KOPT-K1 (cell line): ENCODE measurements around the gene WNT4.

ENCODE experiments used
- H3K27ac ChIP-seq: fragments of 200-600 bp; sonication (generic); 2 replicates; pipeline ENCODE4 v1.5.1; 2016; ENCODE audit warnings: antibody characterized with exemption, mild to moderate bottlenecking, low read depth, low read length; ENCODE audit not compliant: poor library complexity, severe bottlenecking
- H3K36me3 ChIP-seq: fragments of 200-600 bp; sonication (generic); 2 replicates; pipeline ENCODE4 v1.5.1; 2017; ENCODE audit warnings: antibody characterized with exemption, mild to moderate bottlenecking, low read length, moderate library complexity; ENCODE audit not compliant: insufficient read depth
- H3K9me3 ChIP-seq: fragments of 200-600 bp; sonication (generic); 2 replicates; pipeline ENCODE4 v1.5.1; 2017; ENCODE audit warnings: antibody characterized with exemption, low read length, mild to moderate bottlenecking; ENCODE audit not compliant: insufficient read depth, poor library complexity, severe bottlenecking

The WNT4 gene

GRCh38 chr1:22143065-22144033, at the start of gene WNT4:
TSS of gene WNT4 (minus strand) at chr1:22143097. CDS start at chr1:22142922, 175 bp downstream.
- Histone ChIP-seq H3K36me3 (no peaks in the 10 kb centered on the region), H3K9me3 (no peaks in the 10 kb centered on the region), H3K27ac (no peak within 1 kb of the TSS)

GRCh38 chr1:22190731-22191130, 47.8 kb upstream of the WNT4 start:
- Histone ChIP-seq H3K36me3 (no peaks in the 10 kb centered on the region), H3K27ac (no peak overlapping the region), H3K9me3 (no peaks in the 10 kb centered on the region)

- no peaks in the 10 kb centered on the region for H3K36me3 ChIP-seq
- H3K9me3 ChIP-seq = no peaks in the 10 kb centered on the region
- no peak overlapping the region for H3K27ac ChIP-seq
Measured at GRCh38 chr1:22190251-22190650, 47.4 kb upstream of the WNT4 start.

- Histone ChIP-seq H3K36me3 (no peaks in the 10 kb centered on the region), H3K27ac (no peak overlapping the region), H3K9me3 (no peaks in the 10 kb centered on the region)
Measured at GRCh38 chr1:22189619-22190018, 46.7 kb upstream of the WNT4 start.

GRCh38 chr1:22188914-22189313, 46.0 kb upstream of the WNT4 start:
- Histone ChIP-seq H3K27ac (no peak overlapping the region), H3K36me3 (no peaks in the 10 kb centered on the region), H3K9me3 (no peaks in the 10 kb centered on the region)

GRCh38 chr1:22188436-22188835, 45.5 kb upstream of the WNT4 start:
- no peak overlapping the region for H3K27ac ChIP-seq
- no peaks in the 10 kb centered on the region for H3K36me3 ChIP-seq
- no peaks in the 10 kb centered on the region for H3K9me3 ChIP-seq

- Histone ChIP-seq H3K9me3 (no peaks in the 10 kb centered on the region), H3K36me3 (no peaks in the 10 kb centered on the region), H3K27ac (no peak overlapping the region)
Measured at GRCh38 chr1:22186311-22186710, 43.4 kb upstream of the WNT4 start.

GRCh38 chr1:22184892-22185612, 42.2 kb upstream of the WNT4 start:
- Histone ChIP-seq H3K9me3 (no peaks in the 10 kb centered on the region), H3K27ac (no peak overlapping the region), H3K36me3 (no peaks in the 10 kb centered on the region)

GRCh38 chr1:22184454-22184853, 41.6 kb upstream of the WNT4 start:
- Histone ChIP-seq H3K27ac (no peak overlapping the region), H3K9me3 (no peaks in the 10 kb centered on the region), H3K36me3 (no peaks in the 10 kb centered on the region)

GRCh38 chr1:22182715-22183114, 39.8 kb upstream of the WNT4 start:
- no peaks in the 10 kb centered on the region for H3K36me3 ChIP-seq
- no peaks in the 10 kb centered on the region for H3K9me3 ChIP-seq
- no peak overlapping the region for H3K27ac ChIP-seq

- Histone ChIP-seq H3K36me3 (no peaks in the 10 kb centered on the region), H3K9me3 (no peaks in the 10 kb centered on the region), H3K27ac (no peak overlapping the region)
Measured at GRCh38 chr1:22179197-22179803, 36.4 kb upstream of the WNT4 start.

- Histone ChIP-seq H3K9me3 (no peaks in the 10 kb centered on the region), H3K27ac (no peak overlapping the region), H3K36me3 (no peaks in the 10 kb centered on the region)
Measured at GRCh38 chr1:22177354-22178003, 34.6 kb upstream of the WNT4 start.

GRCh38 chr1:22176258-22176657, 33.4 kb upstream of the WNT4 start:
- Histone ChIP-seq H3K27ac (no peak overlapping the region), H3K36me3 (no peaks in the 10 kb centered on the region), H3K9me3 (no peaks in the 10 kb centered on the region)

GRCh38 chr1:22174446-22175220, 31.7 kb upstream of the WNT4 start:
- H3K9me3 ChIP-seq = no peaks in the 10 kb centered on the region
- H3K27ac ChIP-seq = no peak overlapping the region
- no peaks in the 10 kb centered on the region for H3K36me3 ChIP-seq
